SW 1271 (cell line): ENCODE measurements around the gene LGALS14.

Source experiments
- DNase-seq, 2 experiments: peaks; one replicate each; lab custom pipeline; 2025; lab: John Stamatoyannopoulos, UW

The LGALS14 gene

DNA sequence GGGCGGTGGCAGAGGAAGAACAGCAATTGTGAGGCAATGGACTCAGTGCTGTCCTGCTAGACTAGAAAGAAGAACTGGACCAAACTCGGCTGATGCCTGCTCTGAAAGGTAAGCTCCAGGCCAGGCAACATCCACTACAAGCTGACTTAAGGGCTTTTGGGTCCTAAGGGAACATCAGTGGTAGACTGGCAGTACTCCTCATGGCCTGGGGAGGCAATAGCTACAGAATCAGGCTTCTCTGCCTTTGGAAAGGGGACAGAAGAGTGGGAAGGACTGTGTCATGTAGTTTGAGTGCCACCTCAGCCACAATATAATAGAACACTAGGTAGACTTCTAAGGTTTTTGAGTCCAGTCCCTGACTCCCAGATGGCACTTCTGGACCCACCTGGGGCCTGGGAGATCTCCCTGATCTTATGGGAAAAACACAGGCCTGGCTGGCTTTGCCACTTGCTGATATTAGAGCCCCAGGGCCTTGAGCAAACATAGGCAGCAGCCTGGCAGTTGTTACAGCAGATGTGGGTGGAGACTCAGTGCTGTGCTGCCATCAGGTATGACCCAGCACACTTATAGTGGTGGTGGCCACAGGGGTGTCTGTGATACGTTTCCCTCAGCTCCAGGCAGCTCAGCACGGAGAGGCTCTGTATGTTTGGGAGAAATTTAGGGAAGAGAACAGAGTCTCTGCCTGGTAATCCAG is 42.7 kb downstream of the LGALS14 start:
- no peak for DNase-seq

DNA sequence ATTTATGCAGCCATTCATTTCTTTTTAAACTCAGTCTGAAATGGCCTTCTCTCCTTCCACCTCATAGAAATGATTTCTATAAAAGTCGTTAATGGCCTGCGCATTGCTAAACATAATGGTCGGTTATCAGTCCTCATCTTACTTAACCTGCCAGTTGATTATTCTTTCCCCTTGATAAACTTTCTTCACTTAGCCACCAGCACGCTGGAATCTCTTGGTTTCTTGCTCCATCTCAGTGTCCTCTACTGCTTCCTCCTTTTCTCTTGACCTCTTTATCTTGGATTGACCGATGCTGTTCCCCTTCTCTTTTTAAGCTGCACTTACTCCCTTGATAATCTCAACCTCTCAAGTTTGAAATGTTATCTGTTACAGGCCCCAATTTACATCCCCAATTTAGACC is 45.7 kb downstream of the LGALS14 start:
- no peak for DNase-seq

DNA sequence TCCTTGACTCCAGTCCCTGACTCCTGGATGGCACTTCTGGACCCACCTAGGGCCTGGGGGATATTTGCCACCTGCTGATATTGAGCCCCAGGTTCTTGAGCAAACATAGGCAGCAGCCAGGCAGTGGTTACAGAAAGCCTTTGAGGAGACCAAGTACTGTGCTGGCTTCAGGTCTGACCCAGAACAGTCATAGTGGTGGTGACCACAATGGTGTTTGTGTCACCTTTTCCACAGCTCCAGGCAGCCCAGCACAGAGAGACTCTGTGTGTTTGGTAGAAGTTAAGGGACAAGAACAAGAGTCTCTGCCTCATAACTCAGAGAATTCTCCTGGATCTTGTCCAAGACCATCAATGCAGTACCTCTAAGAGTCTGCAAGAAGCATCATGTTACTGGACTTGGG is 48.1 kb downstream of the LGALS14 start:
- DNase-seq, result no peak

DNA sequence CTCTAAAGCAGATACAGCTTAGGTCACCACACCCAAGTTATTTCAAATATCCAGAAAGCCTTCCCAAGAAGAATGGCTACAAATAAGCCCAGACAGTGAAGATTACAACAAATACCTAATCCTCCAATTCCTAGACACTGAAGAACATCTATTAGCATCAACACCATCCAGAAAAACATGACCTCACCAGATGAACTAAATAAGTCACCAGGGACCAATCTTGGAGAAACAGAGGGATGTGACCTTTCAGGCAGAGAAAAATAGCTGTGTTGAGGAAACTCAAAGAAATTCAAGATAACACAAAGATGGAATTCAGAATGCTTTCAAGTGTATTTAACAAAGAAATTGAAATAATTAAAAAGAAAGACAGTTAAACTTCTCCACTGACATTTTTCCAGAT is 48.5 kb downstream of the LGALS14 start:
- DNase-seq, result no peak

DNA sequence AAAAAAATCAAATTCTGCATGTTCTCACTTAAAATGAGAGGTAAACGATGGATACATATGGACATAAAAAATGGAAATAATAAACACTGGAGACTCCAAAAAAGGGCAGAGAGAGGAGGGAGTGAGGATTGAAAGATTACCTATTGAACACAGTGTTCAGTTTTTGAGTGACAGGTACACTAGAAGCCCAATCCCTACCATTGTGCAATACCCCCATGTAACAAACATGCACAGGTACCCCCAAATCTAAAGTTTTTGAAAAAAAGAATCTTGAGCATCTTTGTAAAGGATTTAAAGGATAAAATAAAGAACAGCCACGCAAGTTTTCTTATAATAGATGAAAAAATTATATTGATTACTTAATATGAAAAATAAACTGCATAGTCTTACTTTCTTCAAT is 50.3 kb downstream of the LGALS14 start:
- DNase-seq, result no peak

DNA sequence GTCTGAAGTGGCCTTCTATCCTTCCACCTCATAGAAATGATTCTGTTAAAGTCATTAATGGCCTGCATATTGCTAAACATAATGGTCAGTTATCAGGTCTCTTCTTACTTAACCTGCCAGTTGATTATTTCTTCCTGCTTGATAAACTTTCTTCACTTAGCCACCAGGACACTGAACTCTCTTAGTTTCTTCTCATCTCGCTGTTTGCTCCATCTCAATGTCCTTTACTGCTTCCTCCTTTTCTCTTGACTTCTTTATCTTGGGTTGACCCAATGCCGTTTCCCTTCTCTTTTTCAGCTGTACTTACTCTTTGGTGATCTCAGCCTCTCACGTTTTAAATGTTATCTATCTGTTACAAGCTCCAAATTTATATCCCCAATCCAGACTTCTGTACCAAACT is 50.7 kb downstream of the LGALS14 start:
- no peak for DNase-seq
